NB4 (cell line): ENCODE measurements around the gene TFF2.

Experiments
- DNase-seq: peaks from one replicate; pipeline ENCODE4 v3.0.0; 2010; ENCODE audit warnings: low read depth
- H3K4me3 ChIP-seq: one replicate; pipeline ENCODE4 v1.5.1; 2011; ENCODE audit warnings: mild to moderate bottlenecking, low read depth, low read length, moderate library complexity
- CTCF ChIP-seq: IDR thresholded peaks from one replicate; pipeline ENCODE4 v1.5.1; 2012; ENCODE audit warnings: low read depth, low read length
- MAX ChIP-seq: IDR thresholded peaks from 2 replicates; pipeline ENCODE4 v1.6.1; 2011; ENCODE audit warnings: low read depth, low read length
- MYC ChIP-seq: IDR thresholded peaks from 2 replicates; pipeline ENCODE4 v1.6.1; 2011; ENCODE audit warnings: low read depth, low read length
- POLR2A ChIP-seq: IDR thresholded peaks from 2 replicates; pipeline ENCODE4 v1.6.1; 2011; ENCODE audit warnings: mild to moderate bottlenecking; ENCODE audit not compliant: insufficient read length; ENCODE audit errors: extremely low read depth

Gene TFF2

GRCh38 chr21:42356650-42357049 is 5.9 kb upstream of the TFF2 start:
- TF ChIP-seq CTCF (no peak), MYC (no peak), POLR2A (no peak), MAX (no peak)
- H3K4me3 ChIP-seq: no peak overlapping the region
- DNase-seq: no peak

- H3K4me3 ChIP-seq: no peak overlapping the region
- no peak for DNase-seq
- TF ChIP-seq CTCF (no peak), MYC (no peak), POLR2A (no peak), MAX (no peak)
Measured at GRCh38 chr21:42356046-42356445, 5.3 kb upstream of the TFF2 start.

- H3K4me3 ChIP-seq: no peak overlapping the region
- no peak for DNase-seq
- TF ChIP-seq MAX (no peak), POLR2A (no peak), MYC (no peak), CTCF (no peak)
Measured at GRCh38 chr21:42353623-42354022, 2.8 kb upstream of the TFF2 start.

GRCh38 chr21:42352441-42353095 is 1.8 kb upstream of the TFF2 start:
- no peak overlapping the region for H3K4me3 ChIP-seq
- TF ChIP-seq CTCF: no peak
- no peak for TF ChIP-seq MYC
- DNase-seq: no peak

GRCh38 chr21:42351626-42352440 is 1.0 kb upstream of the TFF2 start:
- no peak for TF ChIP-seq MAX
- no peak for TF ChIP-seq MYC
- TF ChIP-seq CTCF: no peak
- TF ChIP-seq POLR2A: no peak
- no peak overlapping the region for H3K4me3 ChIP-seq
- DNase-seq: no peak

- no peak for DNase-seq
- H3K4me3 ChIP-seq: no peak overlapping the region
- TF ChIP-seq MYC (no peak), CTCF (no peak), MAX (no peak), POLR2A (no peak)
Measured at GRCh38 chr21:42350318-42350910, 380 bp downstream of the TFF2 start.
